Vagina (tissue), 2 donors: ENCODE results near the gene PXK. TPM values are rescaled to one million over a fixed set of nuclear protein-coding genes. Genes with fewer than 3 reads are reported as not detected.

ENCODE experiments used
- DNase-seq, 2 donors: peaks; one replicate each; pipeline ENCODE4 v3.0.0-alpha.2; 2017; ENCODE audit errors: extremely low spot score in 2 of 2
- H3K27ac ChIP-seq: fragments of 200-600 bp; sonication (generic); one replicate; pipeline ENCODE4 v1.5.1; 2019
- H3K27me3 ChIP-seq: fragments of 200-600 bp; sonication (generic); one replicate; pipeline ENCODE4 v1.5.1; 2019
- H3K36me3 ChIP-seq, 2 donors: fragments of 200-600 bp; sonication (generic); one replicate each; pipeline ENCODE4 v1.5.1; 2017 to 2019
- H3K4me1 ChIP-seq: fragments of 200-600 bp; sonication (generic); one replicate; pipeline ENCODE4 v1.5.1; 2019
- H3K4me3 ChIP-seq, 2 donors: fragments of 200-600 bp; sonication (generic); 1 replicate in 1 of 2; 2 replicates in 1 of 2; pipeline ENCODE4 v1.5.1; 2016 to 2019
- H3K9me3 ChIP-seq: fragments of 200-600 bp; sonication (generic); one replicate; pipeline ENCODE4 v1.5.1; 2019
- POLR2A ChIP-seq, 2 donors: fragments of 450-650 bp; IDR thresholded peaks; one replicate each; pipeline ENCODE4 v1.6.1; 2017; ENCODE audit warnings: antibody characterized with exemption in 2 of 2, mild to moderate bottlenecking in 2 of 2, moderate library complexity in 2 of 2
- POLR2AphosphoS5 ChIP-seq, 2 donors: sonication (generic); formaldehyde crosslinking; IDR thresholded peaks; one replicate each; pipeline ENCODE4 v1.9.0; 2017; ENCODE audit warnings: antibody characterized with exemption in 2 of 2, mild to moderate bottlenecking in 2 of 2, low read depth in 1 of 2; ENCODE audit not compliant: insufficient read depth in 1 of 2
- intact Hi-C: fragments of 100-400 bp; cut with DNase I; formaldehyde crosslinking; loops from one replicate; pipeline ENCODE4 v1.15.1; 2023
- total RNA-seq: library from RNA; depleted of rRNA; stranded (reverse); fragments of >200 nt; gene quantifications from one replicate; pipeline ENCODE4 v1.2.3, GENCODE V29; 2016
- TF ChIP-seq, protein P1 (sequence below), 3 experiments: fragments of 450-650 bp in 2 of 3; fragments of 200-600 bp in 1 of 3; sonication (generic) in 1 of 3; IDR thresholded peaks; one replicate each; pipeline ENCODE4 v1.5.1; 2017 to 2019; ENCODE audit warnings: antibody characterized with exemption in 3 of 3, mild to moderate bottlenecking in 2 of 3, moderate library complexity in 2 of 3

PXK gene
- total RNA-seq, 1 donor from 2014 or later, result 59.9 TPM

DNA sequence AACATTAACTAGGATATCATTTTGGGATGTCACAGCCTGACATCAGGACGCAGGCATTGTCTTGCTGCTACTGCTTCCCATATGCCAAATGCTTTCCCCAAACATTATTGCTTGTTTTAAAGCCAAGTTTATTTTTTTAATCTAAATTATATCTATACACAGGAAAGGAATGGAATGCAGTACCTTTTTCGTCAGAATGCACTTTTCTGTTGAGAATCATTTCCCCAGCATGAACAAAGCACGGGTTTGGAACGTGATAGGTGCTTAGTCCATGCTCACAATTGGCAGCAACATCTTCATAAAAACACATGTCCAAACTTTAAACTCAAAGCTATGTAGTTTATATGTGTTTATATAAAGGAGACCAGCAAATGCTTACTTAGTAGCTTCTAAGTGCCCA is 26.1 kb downstream of the PXK start:
- Histone ChIP-seq H3K4me3 (no peak overlapping the region), H3K27ac (no peak overlapping the region), H3K4me1 (peaks cover 24% of the 10 kb centered on the region), H3K36me3 (no peaks in the 10 kb centered on the region), H3K9me3 (no peaks in the 10 kb centered on the region), H3K27me3 (no peaks in the 10 kb centered on the region)
- no peak for DNase-seq
- intact Hi-C loops, result no loop called here
- TF ChIP-seq POLR2A (IDR thresholded peaks at IDR 0.05) (no peak), POLR2AphosphoS5 (IDR thresholded peaks at IDR 0.05; ENCODE audit: insufficient read depth in 1 of 2, low read depth in 1 of 2) (no peak)
- TF ChIP-seq, protein P1, sequence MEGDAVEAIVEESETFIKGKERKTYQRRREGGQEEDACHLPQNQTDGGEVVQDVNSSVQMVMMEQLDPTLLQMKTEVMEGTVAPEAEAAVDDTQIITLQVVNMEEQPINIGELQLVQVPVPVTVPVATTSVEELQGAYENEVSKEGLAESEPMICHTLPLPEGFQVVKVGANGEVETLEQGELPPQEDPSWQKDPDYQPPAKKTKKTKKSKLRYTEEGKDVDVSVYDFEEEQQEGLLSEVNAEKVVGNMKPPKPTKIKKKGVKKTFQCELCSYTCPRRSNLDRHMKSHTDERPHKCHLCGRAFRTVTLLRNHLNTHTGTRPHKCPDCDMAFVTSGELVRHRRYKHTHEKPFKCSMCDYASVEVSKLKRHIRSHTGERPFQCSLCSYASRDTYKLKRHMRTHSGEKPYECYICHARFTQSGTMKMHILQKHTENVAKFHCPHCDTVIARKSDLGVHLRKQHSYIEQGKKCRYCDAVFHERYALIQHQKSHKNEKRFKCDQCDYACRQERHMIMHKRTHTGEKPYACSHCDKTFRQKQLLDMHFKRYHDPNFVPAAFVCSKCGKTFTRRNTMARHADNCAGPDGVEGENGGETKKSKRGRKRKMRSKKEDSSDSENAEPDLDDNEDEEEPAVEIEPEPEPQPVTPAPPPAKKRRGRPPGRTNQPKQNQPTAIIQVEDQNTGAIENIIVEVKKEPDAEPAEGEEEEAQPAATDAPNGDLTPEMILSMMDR (IDR thresholded peaks at IDR 0.05), result no peak

- Histone ChIP-seq H3K36me3 (no peaks in the 10 kb centered on the region), H3K27me3 (no peaks in the 10 kb centered on the region), H3K4me3 (no peak overlapping the region), H3K4me1 (peaks cover 24% of the 10 kb centered on the region), H3K9me3 (no peaks in the 10 kb centered on the region), H3K27ac (no peak overlapping the region)
- TF ChIP-seq POLR2A (IDR thresholded peaks at IDR 0.05), result no peak
- no peak for TF ChIP-seq POLR2AphosphoS5 (IDR thresholded peaks at IDR 0.05; ENCODE audit: insufficient read depth in 1 of 2, low read depth in 1 of 2)
- TF ChIP-seq, protein P1 (IDR thresholded peaks at IDR 0.05), result no peak
- intact Hi-C loops, result no loop called here
- DNase-seq, result no peak
These were observed 26.9 kb downstream of the PXK start for GRCh38 chr3:58359621-58360020.

- intact Hi-C loops, result no loop called here
- no peak for DNase-seq
These were observed 29.2 kb downstream of the PXK start for GRCh38 chr3:58361866-58362265.

GRCh38 chr3:58366699-58367098 is 34.0 kb downstream of the PXK start:
- peaks cover 20% of the 10 kb centered on the region for H3K4me1 ChIP-seq
- peaks cover 0 to 12% of the 10 kb centered on the region in 2 donors for H3K36me3 ChIP-seq
- no peak overlapping the region for H3K4me3 ChIP-seq
- H3K27ac ChIP-seq, result no peak overlapping the region
- no peaks in the 10 kb centered on the region for H3K27me3 ChIP-seq
- intact Hi-C loops, result no loop called here
- no peaks in the 10 kb centered on the region for H3K9me3 ChIP-seq
- no peak for TF ChIP-seq POLR2A (IDR thresholded peaks at IDR 0.05)
- TF ChIP-seq POLR2AphosphoS5 (IDR thresholded peaks at IDR 0.05; ENCODE audit: insufficient read depth in 1 of 2, low read depth in 1 of 2), result no peak
- TF ChIP-seq, protein P1 (IDR thresholded peaks at IDR 0.05), result no peak
- DNase-seq, result no peak

More at GRCh38 chr3:58361866-58362265, 29.2 kb downstream of the PXK start:
- no peak overlapping the region for H3K27ac ChIP-seq
- H3K4me1 ChIP-seq, result peaks cover 16% of the 10 kb centered on the region
- H3K27me3 ChIP-seq, result no peaks in the 10 kb centered on the region
- TF ChIP-seq POLR2A (IDR thresholded peaks at IDR 0.05), result no peak
- TF ChIP-seq POLR2AphosphoS5 (IDR thresholded peaks at IDR 0.05; ENCODE audit: insufficient read depth in 1 of 2, low read depth in 1 of 2), result no peak
- H3K4me3 ChIP-seq, result no peak overlapping the region
- no peaks in the 10 kb centered on the region for H3K9me3 ChIP-seq
- H3K36me3 ChIP-seq, result no peaks in the 10 kb centered on the region

GRCh38 chr3:58369038-58369437 is 36.3 kb downstream of the PXK start:
- Histone ChIP-seq H3K4me1 (peaks cover 20% of the 10 kb centered on the region), H3K9me3 (no peaks in the 10 kb centered on the region), H3K36me3 (peaks cover 0 to 12% of the 10 kb centered on the region in 2 donors), H3K27ac (no peak overlapping the region), H3K4me3 (no peak overlapping the region), H3K27me3 (no peaks in the 10 kb centered on the region)
- intact Hi-C loops, result no loop called here
- TF ChIP-seq POLR2A (IDR thresholded peaks at IDR 0.05) (no peak), POLR2AphosphoS5 (IDR thresholded peaks at IDR 0.05; ENCODE audit: insufficient read depth in 1 of 2, low read depth in 1 of 2) (no peak)
- TF ChIP-seq, protein P1 (IDR thresholded peaks at IDR 0.05), result no peak
- no peak for DNase-seq
